GM12874 (cell line): ENCODE data around the gene CDK16.

ENCODE experiments used
- TF ChIP-seq, protein P1 (sequence below): IDR thresholded peaks from 2 replicates; pipeline ENCODE4 v1.5.1; 2011; ENCODE audit warnings: low read depth, mild to moderate bottlenecking, control low read depth, low read length, moderate library complexity; ENCODE audit not compliant: insufficient read depth

The CDK16 gene

DNA sequence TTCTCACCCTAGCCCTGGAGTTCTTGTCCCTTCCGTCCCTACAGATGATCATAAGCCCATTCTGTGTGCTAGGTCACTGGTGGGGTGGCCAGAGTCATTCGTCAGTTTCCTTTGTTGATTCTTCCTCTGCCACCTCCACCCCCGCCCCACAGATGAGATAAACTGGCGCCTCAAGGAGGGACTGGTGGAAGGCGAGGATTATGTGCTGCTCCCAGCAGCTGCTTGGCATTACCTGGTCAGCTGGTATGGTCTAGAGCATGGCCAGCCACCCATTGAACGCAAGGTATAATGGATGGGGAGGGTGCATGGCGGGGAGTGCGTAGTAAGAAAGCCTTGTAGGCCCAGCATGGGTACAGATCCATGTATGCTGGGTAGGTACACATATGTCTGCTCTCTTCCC lies 20.7 kb downstream of the CDK16 start:
- TF ChIP-seq, protein P1, sequence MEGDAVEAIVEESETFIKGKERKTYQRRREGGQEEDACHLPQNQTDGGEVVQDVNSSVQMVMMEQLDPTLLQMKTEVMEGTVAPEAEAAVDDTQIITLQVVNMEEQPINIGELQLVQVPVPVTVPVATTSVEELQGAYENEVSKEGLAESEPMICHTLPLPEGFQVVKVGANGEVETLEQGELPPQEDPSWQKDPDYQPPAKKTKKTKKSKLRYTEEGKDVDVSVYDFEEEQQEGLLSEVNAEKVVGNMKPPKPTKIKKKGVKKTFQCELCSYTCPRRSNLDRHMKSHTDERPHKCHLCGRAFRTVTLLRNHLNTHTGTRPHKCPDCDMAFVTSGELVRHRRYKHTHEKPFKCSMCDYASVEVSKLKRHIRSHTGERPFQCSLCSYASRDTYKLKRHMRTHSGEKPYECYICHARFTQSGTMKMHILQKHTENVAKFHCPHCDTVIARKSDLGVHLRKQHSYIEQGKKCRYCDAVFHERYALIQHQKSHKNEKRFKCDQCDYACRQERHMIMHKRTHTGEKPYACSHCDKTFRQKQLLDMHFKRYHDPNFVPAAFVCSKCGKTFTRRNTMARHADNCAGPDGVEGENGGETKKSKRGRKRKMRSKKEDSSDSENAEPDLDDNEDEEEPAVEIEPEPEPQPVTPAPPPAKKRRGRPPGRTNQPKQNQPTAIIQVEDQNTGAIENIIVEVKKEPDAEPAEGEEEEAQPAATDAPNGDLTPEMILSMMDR, result no peak

DNA sequence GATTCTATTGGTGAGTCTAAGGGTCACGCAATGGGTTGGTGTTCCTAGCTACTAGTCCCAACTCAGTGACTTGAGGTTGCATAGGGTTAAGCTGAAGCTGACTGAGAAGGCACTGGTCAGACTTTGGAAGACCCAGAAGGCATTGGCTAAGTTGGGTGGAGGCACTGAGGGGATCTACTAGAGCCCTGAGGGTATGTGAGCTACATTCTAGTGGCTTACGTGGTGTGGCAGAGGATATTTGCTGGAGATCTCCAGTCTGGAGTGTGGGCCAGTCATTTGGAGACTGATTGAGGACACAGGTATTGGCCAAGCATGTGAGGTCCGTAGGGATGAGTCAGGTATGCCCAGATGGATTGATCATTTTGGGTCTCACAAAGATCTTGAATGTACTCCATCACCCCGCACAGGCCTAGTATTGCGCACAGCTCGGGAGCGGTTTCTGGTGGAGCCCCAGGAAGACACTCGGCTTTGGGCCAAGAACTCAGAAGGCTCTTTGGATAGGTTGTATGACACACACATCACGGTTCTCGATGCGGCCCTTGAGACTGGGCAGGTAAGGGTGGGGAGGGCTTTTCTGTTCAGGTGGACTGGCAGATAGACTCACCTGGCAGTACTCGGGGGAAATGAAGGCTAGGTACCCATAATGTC lies 21.5 kb downstream of the CDK16 start:
- TF ChIP-seq, protein P1, result no peak

GRCh38 chrX:47240619-47241018 lies 22.1 kb downstream of the CDK16 start:
- TF ChIP-seq, protein P1, result no peak

DNA sequence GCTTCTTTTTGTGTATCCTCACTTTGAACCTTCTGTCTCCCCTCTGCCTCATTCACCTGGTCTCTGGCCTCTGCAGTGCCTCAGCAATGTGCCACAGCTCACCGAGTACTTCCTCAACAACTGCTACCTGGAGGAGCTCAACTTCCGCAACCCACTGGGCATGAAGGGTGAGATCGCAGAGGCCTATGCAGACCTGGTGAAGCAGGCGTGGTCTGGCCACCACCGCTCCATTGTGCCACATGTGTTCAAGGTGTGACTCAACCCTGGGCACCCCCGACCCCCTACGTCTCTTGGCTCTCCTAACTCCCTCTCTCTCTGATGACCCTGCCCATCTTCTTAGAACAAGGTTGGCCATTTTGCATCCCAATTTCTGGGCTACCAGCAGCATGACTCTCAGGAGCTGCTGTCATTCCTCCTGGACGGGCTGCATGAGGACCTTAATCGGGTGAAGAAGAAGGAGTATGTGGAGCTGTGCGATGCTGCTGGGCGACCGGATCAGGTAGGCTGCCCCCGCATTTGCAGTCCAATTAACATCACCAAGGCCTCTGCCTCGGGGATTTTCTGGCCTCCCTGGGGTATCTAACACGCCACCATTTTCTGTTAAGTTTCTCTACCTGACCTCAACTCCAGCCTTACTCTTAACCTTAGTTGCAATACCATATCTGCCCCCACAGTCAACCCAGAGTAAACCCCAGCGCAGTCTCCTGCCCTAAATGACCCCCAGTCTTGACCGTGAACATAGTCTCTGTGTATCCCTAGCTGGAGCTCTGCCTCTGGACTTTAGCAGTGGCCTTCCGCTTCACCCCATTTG lies 22.9 kb downstream of the CDK16 start:
- TF ChIP-seq, protein P1, result no peak

- TF ChIP-seq, protein P1, result no peak
Measured at GRCh38 chrX:47242321-47242720, 23.8 kb downstream of the CDK16 start.

DNA sequence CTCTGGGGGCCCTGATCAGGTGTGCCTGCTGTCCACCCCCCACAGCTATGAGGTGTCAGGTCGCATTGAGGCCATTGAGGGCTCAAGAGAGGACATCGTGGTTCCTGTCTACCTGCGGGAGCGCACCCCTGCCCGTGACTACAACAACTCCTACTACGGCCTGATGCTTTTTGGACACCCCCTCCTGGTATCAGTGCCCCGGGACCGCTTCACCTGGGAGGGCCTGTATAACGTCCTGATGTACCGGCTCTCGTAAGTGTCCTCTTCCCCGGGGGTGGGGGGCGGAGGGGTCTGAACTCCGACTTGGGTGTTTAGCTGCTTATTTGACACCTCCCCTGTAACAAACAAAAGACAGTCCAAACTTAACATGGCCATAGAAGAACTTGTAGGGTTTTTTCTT lies 24.9 kb downstream of the CDK16 start:
- TF ChIP-seq, protein P1, result no peak

DNA sequence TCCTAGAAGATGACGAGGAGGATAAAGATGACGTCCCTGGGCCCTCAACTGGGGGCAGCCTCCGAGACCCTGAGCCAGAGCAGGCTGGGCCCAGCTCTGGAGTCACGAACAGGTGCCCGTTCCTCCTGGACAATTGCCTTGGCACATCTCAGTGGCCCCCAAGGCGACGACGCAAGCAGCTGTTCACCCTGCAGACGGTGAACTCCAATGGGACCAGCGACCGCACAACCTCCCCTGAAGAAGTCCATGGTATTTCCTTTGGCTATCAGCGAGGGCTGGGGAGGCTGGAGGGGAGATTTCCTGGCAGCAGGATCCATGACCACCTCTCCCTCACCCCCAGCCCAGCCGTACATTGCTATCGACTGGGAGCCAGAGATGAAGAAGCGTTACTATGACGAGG lies 26.2 kb downstream of the CDK16 start:
- TF ChIP-seq, protein P1, result no peak
